ENCODE results near the gene TTYH3.

The TTYH3 gene

DNA sequence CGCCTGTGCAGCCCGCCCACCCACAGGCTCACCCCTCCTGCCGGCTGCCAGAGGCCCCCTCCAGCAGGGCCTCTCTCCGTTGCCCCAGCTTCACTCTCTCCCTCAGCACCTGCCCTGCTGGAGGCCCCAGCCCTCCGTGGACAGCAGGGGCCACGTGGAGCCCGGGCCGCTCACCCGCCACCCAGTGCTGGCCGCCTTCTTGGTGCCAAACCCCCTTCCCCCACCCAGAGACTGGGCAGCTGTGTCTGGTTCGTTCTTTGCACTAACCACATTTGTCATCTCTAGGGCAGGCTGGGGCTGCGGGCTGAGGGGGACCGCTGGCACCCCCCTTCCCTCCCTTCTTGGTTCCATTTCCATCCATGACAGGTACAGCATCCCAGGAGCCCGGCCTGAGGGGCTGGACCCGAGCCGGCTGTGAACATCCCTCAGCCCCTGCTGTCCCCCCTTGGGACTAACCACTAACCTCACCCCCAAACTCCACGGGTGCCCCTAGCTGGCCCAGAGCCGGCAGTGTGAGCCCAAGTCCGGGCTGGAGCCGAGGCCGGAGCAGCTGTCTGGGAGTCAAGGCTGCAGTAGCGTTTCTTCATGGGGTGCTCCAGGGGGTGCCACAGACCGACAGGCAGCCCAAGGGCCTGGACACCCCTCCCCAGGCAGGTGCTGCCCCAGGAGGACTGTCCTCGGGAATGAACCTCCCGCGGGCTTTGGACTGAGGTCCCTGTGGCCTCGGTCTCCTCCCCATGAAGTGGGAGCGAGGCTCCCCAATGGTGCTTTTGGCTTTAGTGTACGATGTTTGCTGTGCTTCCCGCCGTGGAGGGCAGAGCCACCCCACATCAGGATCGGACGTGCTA lies 30.7 kb downstream of the TTYH3 start:
- no peak overlapping the region for H3K27ac ChIP-seq (ENCODE audit: low read depth, low read length)
- peaks cover 8% of the 10 kb centered on the region for H3K27me3 ChIP-seq (ENCODE audit: control insufficient read depth, low read length)
- no peaks in the 10 kb centered on the region for H4K20me1 ChIP-seq (ENCODE audit: control insufficient read depth, insufficient read depth, low read depth, low read length)
- H3K9me2 ChIP-seq (replicated peaks; ENCODE audit: control insufficient read depth, low read length) = no peaks in the 10 kb centered on the region
- no peak overlapping the region for H3K4me3 ChIP-seq (ENCODE audit: low read length)
- H3K4me2 ChIP-seq (ENCODE audit: low read length) = no peak overlapping the region
- H3K36me3 ChIP-seq (ENCODE audit: control insufficient read depth, low read length) = no peaks in the 10 kb centered on the region
- H3K79me2 ChIP-seq (ENCODE audit: control insufficient read depth, low read length) = no peaks in the 10 kb centered on the region
- TF ChIP-seq EZH2phosphoT487 (IDR thresholded peaks at IDR 0.05; ENCODE audit: borderline replicate concordance, low read length) (no peak), CTCF (IDR thresholded peaks at IDR 0.05; ENCODE audit: low read depth, low read length, poor library complexity, severe bottlenecking) (no peak)
- H3K9me3 ChIP-seq (ENCODE audit: control insufficient read depth, insufficient read depth, low read length) = no peaks in the 10 kb centered on the region
- H3F3A ChIP-seq (ENCODE audit: control insufficient read depth, insufficient read depth) = no peaks in the 10 kb centered on the region
- no peaks in the 10 kb centered on the region for H3K4me1 ChIP-seq (ENCODE audit: control insufficient read depth, low read length)

- no peaks in the 10 kb centered on the region for H3K36me3 ChIP-seq (ENCODE audit: control insufficient read depth, low read length)
Observed at GRCh38 chr7:2663121-2663886, 31.5 kb downstream of the TTYH3 start.

DNA sequence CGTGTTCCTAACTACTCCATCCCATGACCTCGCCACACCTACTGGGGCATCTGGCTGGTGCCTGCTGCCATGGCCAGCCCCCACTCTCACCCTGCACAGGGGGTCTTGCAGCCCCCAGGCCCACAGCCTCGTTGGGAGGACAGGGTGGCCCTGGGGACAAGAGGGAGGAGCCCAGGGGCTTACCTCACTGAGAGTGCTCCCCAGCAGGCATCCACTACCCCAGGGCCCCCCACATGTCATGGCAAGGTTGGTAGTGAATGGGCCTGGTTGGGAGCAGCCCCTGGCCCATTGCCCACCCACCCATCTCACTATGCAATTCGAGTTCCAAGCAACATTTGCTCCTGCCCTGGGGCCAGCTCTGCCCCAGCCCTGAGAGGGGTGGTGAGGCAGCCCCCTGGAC lies 32.2 kb downstream of the TTYH3 start:
- H3K4me3 ChIP-seq (ENCODE audit: low read length) = no peak overlapping the region
- H3K9me2 ChIP-seq (replicated peaks; ENCODE audit: control insufficient read depth, low read length) = no peaks in the 10 kb centered on the region
- peaks cover 14% of the 10 kb centered on the region for H3K27me3 ChIP-seq (ENCODE audit: control insufficient read depth, low read length)
- H3F3A ChIP-seq (ENCODE audit: control insufficient read depth, insufficient read depth) = no peaks in the 10 kb centered on the region
- no peaks in the 10 kb centered on the region for H4K20me1 ChIP-seq (ENCODE audit: control insufficient read depth, insufficient read depth, low read depth, low read length)
- no peaks in the 10 kb centered on the region for H3K9me3 ChIP-seq (ENCODE audit: control insufficient read depth, insufficient read depth, low read length)
- H3K36me3 ChIP-seq (ENCODE audit: control insufficient read depth, low read length) = no peaks in the 10 kb centered on the region
- no peaks in the 10 kb centered on the region for H3K4me1 ChIP-seq (ENCODE audit: control insufficient read depth, low read length)
- no peak overlapping the region for H3K4me2 ChIP-seq (ENCODE audit: low read length)
- no peaks in the 10 kb centered on the region for H3K79me2 ChIP-seq (ENCODE audit: control insufficient read depth, low read length)
- TF ChIP-seq CTCF (IDR thresholded peaks at IDR 0.05; ENCODE audit: low read depth, low read length, poor library complexity, severe bottlenecking) (no peak), EZH2phosphoT487 (IDR thresholded peaks at IDR 0.05; ENCODE audit: borderline replicate concordance, low read length) (no peak)
- H3K27ac ChIP-seq (ENCODE audit: low read depth, low read length) = no peak overlapping the region

More at GRCh38 chr7:2663121-2663886, 31.5 kb downstream of the TTYH3 start:
- no peaks in the 10 kb centered on the region for H3K79me2 ChIP-seq (ENCODE audit: control insufficient read depth, low read length)
- no peaks in the 10 kb centered on the region for H3F3A ChIP-seq (ENCODE audit: control insufficient read depth, insufficient read depth)
- no peak overlapping the region for H3K27ac ChIP-seq (ENCODE audit: low read depth, low read length)
- H3K9me3 ChIP-seq (ENCODE audit: control insufficient read depth, insufficient read depth, low read length) = no peaks in the 10 kb centered on the region
- no peak overlapping the region for H3K4me2 ChIP-seq (ENCODE audit: low read length)
- H3K4me3 ChIP-seq (ENCODE audit: low read length) = no peak overlapping the region
- no peaks in the 10 kb centered on the region for H4K20me1 ChIP-seq (ENCODE audit: control insufficient read depth, insufficient read depth, low read depth, low read length)
- TF ChIP-seq CTCF (IDR thresholded peaks at IDR 0.05; ENCODE audit: low read depth, low read length, poor library complexity, severe bottlenecking) (no peak), EZH2phosphoT487 (IDR thresholded peaks at IDR 0.05; ENCODE audit: borderline replicate concordance, low read length) (no peak)
- no peaks in the 10 kb centered on the region for H3K9me2 ChIP-seq (replicated peaks; ENCODE audit: control insufficient read depth, low read length)
- no peaks in the 10 kb centered on the region for H3K4me1 ChIP-seq (ENCODE audit: control insufficient read depth, low read length)
- peaks cover 13% of the 10 kb centered on the region for H3K27me3 ChIP-seq (ENCODE audit: control insufficient read depth, low read length)

Data from DOHH2 (cell line).